HG03354 (cell line): ENCODE results near the gene CENPB.

Source experiments
- ATAC-seq: cut with Tn5 transposase; IDR thresholded peaks from one replicate; pipeline ENCODE4 v1.9.1; 2021; ENCODE audit warnings: mild to moderate bottlenecking; ENCODE audit not compliant: unreplicated experiment, poor library complexity, severe bottlenecking

CENPB gene

GRCh38 chr20:3738111-3739053 lies 48.2 kb downstream of the CENPB start:
- no peak for ATAC-seq

DNA sequence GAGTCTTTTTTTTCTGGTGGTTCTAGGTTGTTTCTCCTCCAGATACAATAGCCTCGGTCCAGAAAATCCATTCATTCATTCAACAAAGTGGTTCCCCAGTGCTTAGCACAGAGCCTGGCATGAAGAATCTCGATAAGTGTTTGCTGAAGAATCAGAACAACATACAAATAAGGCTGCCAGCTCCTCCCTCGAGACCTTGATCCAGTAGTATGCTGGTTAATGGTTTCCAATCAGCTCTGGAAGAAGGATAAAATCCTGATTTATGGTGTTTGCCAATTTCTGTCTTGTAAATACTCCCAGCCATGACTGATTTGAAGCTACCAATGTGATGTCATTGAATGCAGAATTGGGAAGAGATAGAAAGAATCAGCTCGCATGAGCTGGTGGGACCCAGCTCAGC lies 50.8 kb downstream of the CENPB start:
- ATAC-seq: no peak

- ATAC-seq: no peak
Measured at GRCh38 chr20:3734111-3734843, 52.3 kb downstream of the CENPB start.
